Fibroblast of gingiva (primary cell): ENCODE data around the gene C16orf78.

Experiments used
- DNase-seq: peaks from one replicate; pipeline ENCODE4 v3.0.0-alpha.2; 2011; ENCODE audit warnings: low read depth

The C16orf78 gene

DNA sequence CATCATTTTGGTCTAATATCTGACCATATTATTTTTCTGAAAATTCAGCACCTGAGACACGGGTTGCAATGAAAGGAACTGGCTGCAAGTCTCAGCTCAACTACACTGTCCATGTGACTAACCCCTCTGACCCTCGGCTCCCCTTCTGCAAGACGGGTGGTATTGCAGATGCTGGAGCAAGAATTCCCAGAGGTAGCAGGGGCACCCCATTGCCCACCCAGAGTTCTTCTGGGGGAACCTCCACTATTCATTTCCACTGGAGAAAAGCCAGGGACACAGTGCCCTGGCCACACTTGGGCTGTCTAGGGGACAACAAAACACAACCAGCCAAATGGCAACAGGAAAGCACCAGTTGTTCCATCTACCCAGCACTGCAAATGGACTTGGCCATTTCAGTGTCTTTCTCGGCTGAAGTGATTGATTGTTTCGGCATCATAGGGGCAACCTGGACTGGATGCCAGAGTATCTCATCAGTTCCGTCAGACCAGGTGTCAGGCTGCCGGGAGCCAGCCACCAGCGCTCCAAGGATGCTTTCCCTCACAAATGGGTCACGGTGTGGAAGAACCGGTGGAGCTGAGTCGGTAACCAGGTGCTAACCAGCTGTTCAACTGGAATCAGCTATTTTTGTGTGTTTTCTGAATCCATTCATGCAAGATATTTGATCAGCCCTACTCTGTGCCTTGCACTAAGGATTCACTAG, 58.1 kb downstream of the C16orf78 start:
- no peak for DNase-seq

DNA sequence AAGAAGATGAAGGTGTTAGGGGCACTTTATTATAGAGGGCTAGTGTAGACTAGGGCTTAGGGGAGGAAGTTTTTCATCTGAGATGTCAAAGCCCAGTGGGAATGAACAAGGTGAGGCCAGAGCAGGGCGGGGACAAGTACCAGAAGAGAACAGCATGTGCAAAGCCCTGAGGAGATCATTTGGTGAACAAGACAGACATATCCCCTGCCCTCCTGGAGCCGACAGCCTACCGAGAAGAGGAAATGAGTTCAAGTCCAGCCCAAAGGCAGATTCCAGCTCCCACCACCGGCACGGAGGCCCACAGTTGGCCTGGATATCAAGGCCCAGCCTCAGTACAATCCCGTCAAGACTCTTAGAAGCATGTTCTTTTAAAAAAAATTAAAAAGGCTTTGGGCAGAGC, 61.1 kb downstream of the C16orf78 start:
- DNase-seq, result no peak

DNA sequence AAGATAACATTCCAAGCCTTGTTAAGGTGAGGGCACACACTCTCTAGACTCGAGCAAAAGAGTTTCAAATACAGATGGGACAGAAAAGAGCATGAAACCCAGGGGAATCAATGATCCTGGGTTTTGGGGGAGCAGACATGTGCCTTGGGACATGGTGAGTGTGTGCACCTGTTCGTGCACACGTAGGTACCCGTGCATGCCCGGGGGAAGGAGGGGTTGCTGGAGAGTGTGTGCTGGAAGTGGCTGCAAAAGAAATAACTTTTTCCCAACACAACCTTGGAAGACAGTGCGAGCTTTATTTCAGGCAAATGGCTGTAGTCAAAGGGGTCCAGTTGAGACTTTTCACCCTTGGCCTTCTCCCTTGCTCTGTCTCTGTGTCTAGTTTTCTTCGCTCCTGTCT, 62.6 kb downstream of the C16orf78 start:
- no peak for DNase-seq

DNA sequence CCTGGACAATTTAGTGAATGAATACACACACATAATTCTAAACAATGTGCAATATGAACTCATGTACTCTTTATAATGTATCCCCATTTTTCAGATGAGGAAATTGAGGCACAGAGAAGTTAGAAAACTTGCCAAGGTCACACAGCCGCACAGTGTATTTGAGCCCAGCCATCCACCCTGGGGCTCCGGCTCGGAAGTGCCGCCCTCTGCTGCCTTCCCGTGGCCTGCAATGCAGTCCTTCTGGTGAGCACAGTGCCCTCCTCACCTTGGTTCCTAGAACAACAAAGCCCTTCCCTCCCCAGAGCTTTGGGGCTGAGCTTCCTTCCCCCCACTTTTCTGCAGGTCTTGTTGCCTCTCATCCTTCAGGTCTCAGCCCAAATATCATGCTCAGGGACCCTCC, 63.7 kb downstream of the C16orf78 start:
- no peak for DNase-seq

DNA sequence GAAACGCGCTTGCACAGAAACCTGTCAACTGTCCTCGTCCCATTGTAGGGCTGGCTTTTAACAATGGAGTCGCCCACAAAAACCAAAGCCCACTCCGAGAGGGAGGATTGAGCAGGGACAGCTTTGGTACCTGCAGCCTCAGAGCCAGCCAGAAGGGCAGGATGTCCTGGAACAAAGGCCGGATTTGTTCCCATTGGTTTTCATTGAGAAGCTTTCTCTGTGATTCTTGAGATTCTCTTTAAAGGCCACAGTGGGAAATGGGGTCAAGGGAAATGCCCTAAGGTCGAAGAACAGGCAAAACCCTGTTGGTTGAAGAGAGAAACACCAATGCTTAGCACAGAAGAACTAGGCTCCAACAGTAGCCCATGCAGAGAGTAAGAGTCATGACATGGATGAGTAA, 65.4 kb downstream of the C16orf78 start:
- no peak for DNase-seq

DNA sequence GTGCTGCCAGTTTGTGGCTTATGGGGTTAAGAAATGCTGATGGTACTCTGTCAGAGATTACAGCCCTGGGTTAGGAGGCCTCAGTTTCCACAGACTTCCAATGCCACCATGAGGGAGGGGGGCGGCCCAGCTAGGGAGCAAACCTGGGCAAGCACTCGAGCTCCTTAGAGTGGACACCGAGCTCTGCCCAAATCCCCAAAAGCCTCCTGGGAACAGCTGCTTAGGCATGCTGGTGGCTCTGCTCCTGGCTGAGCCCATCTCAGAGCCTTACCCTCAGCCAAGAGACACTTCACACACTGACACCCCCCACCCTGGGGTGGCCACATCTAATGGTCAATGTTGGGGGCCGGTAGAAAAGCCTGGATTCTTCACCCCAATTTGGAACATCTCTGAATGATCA, 66.1 kb downstream of the C16orf78 start:
- DNase-seq, result no peak

DNA sequence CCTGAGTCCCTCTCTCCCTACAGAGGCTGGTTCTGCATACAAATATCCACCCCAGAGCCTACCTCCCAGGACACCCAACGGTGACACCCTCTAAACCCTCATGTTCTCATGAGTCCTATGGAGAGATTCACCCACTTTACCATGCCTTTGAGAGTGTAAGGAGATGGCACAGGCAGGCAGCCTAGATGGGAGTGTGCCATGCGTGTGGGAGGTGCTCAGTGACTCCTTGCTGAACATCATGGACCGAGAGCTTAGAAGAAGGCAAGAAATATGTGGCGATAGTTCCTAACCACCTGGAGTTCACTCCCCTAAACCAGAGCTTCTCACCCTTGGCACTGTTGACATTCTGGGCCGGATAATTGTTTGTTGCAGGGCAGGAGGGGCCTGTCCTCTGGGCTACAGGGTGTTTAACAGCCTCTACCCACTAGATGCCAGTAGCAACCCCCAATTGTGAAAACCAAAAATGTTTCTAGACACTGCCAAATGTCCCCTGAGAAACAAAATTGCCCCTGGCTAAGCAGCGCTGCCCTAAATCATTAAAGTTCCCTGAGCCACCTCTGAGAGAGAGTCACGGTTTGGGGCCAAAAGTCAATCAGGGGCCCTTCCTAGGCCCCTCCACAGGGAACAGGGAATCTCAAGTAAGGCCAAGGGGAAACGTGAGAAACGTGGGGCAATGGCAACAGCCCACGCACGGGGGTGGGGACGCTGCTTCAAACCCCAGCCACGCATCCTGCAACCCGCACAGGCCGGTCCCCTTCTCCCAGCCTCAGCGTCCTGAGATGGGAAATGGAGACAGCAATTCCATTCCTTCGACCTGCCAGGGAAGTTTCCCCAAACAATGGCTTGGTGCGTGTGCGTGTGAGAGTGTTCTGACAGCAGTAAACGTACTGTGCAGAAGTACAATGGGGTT, 66.8 kb downstream of the C16orf78 start:
- no peak for DNase-seq

DNA sequence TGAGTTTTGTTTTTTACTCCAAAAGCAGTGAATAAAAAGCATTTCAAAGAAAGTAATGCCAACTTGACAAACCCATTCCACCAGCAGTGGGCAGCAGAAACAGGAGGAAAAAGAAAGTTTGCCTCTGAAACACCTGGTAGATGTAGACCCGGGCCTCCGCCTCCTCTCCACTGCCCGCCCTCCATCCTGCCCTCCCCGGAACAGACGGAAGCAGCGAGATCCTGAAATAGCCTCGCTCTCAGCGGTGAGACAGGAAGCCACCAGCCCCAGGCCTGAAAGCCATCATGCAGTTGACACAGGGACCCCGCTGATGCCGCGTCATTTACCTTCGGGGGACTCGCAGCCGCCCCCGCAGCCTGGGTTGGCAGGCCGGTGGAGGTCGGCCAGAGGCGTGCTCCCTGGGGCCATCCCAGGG, 67.8 kb downstream of the C16orf78 start:
- DNase-seq, result no peak

DNA sequence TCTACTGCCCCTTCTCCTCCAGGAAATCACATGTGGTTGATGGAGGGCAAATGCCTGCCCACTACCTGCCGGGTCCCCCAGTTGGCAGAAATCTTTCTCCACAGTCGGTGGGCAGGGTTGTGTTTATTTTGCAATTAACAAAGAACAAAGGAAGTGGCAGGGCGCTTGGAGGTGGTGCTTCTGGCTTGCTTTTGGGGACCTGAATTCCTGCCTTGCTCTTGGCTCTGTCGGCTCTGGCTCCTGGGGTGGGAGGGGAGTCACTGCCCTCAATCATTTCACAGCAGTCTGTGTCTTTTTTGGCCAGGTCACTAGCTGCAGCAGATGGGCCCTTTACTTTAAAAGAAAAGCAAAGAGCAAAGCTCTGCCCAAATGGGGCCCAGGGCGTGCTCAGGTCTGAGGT, 69.2 kb downstream of the C16orf78 start:
- DNase-seq, result no peak

DNA sequence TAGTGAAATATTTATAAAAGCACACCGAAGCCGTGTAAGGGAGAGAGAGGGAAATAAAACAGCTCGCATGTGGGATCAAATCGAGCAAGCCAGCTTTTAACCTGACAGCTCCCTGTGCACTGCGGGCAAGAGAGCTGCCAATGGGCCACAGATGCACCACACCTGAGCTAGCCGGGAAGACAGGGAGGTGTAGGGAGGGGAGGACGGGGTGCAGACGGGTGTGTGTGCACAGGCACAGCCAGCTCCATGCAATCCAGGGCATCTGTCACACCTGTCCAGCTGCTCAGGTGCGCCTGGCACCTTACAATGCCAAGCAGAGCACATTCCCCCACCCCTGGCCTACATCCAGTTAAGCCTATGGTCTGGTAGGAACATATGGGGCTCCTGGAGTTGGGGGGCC, 70.0 kb downstream of the C16orf78 start:
- no peak for DNase-seq

DNA sequence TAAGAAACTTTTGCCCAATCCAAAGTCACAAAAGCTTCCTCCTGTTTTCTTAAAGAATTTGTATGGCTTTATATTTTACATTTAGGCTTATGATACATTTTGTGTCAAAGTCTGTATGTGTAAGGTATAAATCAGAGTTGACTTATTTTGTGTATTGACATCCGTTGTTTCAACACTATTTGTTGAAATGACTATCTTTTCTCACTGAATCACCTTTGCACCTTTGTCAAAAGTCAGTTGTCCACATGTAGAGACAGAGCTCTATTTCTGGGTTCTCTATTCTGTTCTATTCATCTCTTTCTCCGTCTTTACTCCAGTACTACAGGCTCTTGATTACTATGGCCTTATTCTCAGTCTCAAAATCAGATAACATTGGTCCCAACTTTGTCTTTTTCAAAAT, 73.2 kb downstream of the C16orf78 start:
- DNase-seq, result no peak
